AG04450 (cell line): ENCODE measurements around the gene PRPSAP1. TPM values are rescaled to one million over a fixed set of nuclear protein-coding genes. Genes with fewer than 3 reads are reported as not detected.

Experiments
- CTCF ChIA-PET: fragments of 300-600, 350-600 bp; formaldehyde crosslinking; extraction: SDS; loops from one replicate; lab custom pipeline; 2022; ENCODE audit warnings: antibody characterized with exemption, inconsistent platforms; lab: Charles Lee
- POLR2A ChIA-PET: fragments of 350-600 bp; formaldehyde crosslinking; extraction: SDS; loops from one replicate; lab custom pipeline; 2021; ENCODE audit warnings: antibody characterized with exemption, inconsistent platforms; lab: Yijun Ruan, JAX
- DNase-seq: peaks from one replicate; pipeline ENCODE4 v3.0.0-alpha.2; 2011; ENCODE audit warnings: low read depth, low spot score
- H3K27ac ChIP-seq: one replicate; pipeline ENCODE4 v1.5.1; 2012; ENCODE audit warnings: low read depth, low read length, control low read depth
- H3K27me3 ChIP-seq: one replicate; pipeline ENCODE4 v1.6.0; 2012; ENCODE audit warnings: low read length; ENCODE audit not compliant: control insufficient read depth, insufficient read depth
- H3K4me3 ChIP-seq: 2 replicates; pipeline ENCODE4 v1.5.1; 2011; ENCODE audit warnings: mild to moderate bottlenecking, low read depth, low read length, control low read depth
- H3K9me3 ChIP-seq: 2 replicates; pipeline ENCODE4 v1.5.1; 2012; ENCODE audit warnings: low read length; ENCODE audit not compliant: control insufficient read depth, insufficient read depth
- polyA plus RNA-seq: library from polyadenylated mRNA; depleted of rRNA; stranded (reverse); fragments of >200 nt; gene quantifications from 2 replicates; pipeline ENCODE4 v1.2.3, GENCODE V29; 2011
- TF ChIP-seq, protein P1 (sequence below): IDR thresholded peaks from 2 replicates; pipeline ENCODE4 v1.5.1; 2011; ENCODE audit warnings: low read depth, low read length, control low read depth, inconsistent platforms

The PRPSAP1 gene
- polyA plus RNA-seq, 1 experiment = 49.9 TPM

DNA sequence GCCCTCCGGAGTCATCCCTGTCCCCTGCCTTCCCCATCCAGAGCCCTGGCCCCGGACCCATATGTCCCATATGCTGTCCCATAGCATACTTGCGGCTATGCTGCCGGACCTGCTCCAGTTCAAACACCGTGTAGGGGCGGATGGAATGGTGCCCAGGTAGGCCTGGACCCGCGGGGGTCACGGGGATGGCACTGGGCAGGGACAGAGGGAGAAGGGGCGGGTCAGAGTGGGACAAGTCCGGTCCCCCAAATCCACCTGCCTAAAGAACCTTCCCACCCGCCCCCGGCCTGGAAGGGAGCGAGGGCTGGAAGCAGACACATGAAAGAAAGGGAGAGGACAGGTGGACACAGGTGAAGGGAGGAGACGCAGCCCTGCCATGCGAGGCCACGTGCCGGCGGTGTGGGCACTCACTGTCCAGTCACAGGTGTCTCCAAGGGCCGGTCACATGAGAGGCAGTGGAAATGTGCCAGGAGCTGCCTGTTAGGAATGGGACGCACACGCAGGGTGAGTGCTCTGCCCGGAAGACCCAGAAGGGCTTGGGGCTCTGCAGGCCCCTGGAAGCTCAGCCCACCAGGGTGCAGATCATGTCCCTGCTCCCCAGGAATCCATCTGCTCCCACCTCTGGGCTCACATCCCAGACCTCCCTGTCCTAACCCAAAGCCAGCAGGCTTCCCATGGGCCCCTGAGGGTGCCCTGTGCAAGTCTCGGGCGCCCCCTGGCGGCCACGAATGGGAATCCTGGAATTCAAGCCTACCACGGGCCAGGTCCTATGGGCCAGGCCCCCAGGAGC, 74.6 kb downstream of the PRPSAP1 start:
- peak; percentile 50 for DNase-seq
- ChIA-PET CTCF (interaction anchor here (0.5 to 4.3 kb wide), 50 partner anchors 8 to 272 kb away, joined by 3 to 92 read pairs (median 4); partner anchors contain the start of genes EXOC7, FOXJ1 and UBALD2), POLR2A (interaction anchor here (0.6 to 1.7 kb wide), 3 partner anchors 15 to 281 kb away, joined by 3 to 9 read pairs (median 5); no protein-coding TSS in a partner anchor)
- Histone ChIP-seq H3K27ac (no peak overlapping the region), H3K9me3 (no peaks in the 10 kb centered on the region; the same call in 1 of the 2 replicates), H3K27me3 (no peaks in the 10 kb centered on the region), H3K4me3 (no peak overlapping the region)
- TF ChIP-seq, protein P1, sequence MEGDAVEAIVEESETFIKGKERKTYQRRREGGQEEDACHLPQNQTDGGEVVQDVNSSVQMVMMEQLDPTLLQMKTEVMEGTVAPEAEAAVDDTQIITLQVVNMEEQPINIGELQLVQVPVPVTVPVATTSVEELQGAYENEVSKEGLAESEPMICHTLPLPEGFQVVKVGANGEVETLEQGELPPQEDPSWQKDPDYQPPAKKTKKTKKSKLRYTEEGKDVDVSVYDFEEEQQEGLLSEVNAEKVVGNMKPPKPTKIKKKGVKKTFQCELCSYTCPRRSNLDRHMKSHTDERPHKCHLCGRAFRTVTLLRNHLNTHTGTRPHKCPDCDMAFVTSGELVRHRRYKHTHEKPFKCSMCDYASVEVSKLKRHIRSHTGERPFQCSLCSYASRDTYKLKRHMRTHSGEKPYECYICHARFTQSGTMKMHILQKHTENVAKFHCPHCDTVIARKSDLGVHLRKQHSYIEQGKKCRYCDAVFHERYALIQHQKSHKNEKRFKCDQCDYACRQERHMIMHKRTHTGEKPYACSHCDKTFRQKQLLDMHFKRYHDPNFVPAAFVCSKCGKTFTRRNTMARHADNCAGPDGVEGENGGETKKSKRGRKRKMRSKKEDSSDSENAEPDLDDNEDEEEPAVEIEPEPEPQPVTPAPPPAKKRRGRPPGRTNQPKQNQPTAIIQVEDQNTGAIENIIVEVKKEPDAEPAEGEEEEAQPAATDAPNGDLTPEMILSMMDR = peak; percentile 95

DNA sequence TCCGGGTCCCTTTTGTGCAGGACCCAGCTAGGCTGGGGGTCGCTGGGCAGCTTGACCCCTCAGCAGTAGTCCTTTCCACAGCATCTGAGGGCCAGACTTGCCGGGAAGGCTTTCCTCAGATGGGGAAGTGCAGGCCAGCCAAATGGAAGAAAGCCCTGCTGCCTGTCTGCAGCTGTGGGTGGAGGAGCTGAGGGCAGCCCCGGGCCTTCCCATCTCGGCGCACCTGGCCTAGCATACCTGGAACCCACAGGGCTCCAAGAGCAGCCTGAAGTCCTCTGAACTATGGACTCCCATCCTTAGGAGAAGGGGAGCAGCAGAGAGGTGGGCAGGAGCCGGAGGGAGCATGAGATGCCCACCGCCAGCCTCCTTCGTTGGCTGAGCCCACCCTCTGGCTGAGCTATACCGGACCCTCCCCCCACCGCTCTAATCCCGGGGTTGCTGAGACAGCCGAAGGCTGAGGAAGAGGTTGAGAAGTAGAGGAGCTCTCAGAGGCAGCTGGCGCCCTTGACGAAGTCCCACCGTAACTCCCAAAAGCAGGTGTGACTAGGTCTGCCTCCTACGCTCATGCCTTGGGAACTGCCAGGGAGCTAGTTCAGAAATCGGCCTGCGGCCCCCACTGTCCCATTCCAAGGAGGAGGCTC, 75.3 kb downstream of the PRPSAP1 start:
- no peaks in the 10 kb centered on the region for H3K27me3 ChIP-seq
- TF ChIP-seq, protein P1 = no peak
- no peaks in the 10 kb centered on the region; the same call in 1 of the 2 replicates for H3K9me3 ChIP-seq
- DNase-seq = no peak
- H3K27ac ChIP-seq = no peak overlapping the region
- H3K4me3 ChIP-seq = no peak overlapping the region
- CTCF ChIA-PET = interaction anchor here (1.1 to 4.3 kb wide), 7 partner anchors 10 to 264 kb away, joined by 3 to 92 read pairs (median 22); partner anchors contain the start of gene EXOC7
- POLR2A ChIA-PET = interaction anchor here (0.9 kb wide), 1 partner anchor 157 kb away, joined by 3 read pairs; no protein-coding TSS in a partner anchor

DNA sequence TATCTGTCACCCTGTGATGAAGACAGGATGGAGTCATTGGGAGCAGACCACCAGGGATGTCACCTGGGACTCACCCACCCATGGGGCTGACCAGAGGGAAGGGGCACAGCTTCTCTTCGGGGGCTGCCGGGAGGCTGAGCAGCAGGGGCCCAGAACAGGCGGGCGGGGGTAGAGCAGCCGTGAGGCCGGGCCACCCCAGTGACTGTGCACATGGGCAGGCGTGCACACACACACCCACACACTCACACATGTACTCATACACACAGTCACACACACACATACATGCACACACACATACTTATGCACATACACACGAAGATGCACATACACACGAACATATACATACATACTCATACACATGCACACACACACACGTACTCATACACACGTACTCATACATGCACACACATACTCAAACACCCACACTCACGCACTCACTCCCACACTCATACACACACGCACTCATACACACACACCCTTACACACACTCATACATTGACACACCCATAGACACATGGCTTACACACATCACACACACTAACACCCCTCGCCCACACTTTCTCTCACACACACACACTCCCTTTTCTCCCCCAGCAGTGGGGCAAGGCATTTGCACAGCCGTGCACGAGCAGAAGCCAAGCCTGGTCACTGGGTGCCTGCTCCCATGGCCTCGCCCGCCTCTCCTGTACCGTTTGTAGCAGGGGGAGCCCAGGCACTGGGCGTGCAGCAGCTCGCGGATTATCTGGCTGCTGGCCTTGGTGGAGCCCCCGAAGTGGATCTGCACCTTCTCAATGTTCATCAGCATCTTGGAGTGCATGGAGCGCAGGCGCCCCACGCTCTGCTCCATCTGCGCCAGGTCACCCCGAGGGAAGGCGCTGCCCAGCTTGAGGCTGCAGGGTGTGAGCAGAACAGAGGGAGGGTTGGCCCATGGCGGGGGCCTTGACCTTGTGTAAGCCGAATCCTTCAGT, 76.1 kb downstream of the PRPSAP1 start:
- ChIA-PET POLR2A (no interaction called here), CTCF (interaction anchor here (2.9 to 4.3 kb wide), 4 partner anchors 9 to 263 kb away, joined by 20 to 92 read pairs (median 42); no protein-coding TSS in a partner anchor)

DNA sequence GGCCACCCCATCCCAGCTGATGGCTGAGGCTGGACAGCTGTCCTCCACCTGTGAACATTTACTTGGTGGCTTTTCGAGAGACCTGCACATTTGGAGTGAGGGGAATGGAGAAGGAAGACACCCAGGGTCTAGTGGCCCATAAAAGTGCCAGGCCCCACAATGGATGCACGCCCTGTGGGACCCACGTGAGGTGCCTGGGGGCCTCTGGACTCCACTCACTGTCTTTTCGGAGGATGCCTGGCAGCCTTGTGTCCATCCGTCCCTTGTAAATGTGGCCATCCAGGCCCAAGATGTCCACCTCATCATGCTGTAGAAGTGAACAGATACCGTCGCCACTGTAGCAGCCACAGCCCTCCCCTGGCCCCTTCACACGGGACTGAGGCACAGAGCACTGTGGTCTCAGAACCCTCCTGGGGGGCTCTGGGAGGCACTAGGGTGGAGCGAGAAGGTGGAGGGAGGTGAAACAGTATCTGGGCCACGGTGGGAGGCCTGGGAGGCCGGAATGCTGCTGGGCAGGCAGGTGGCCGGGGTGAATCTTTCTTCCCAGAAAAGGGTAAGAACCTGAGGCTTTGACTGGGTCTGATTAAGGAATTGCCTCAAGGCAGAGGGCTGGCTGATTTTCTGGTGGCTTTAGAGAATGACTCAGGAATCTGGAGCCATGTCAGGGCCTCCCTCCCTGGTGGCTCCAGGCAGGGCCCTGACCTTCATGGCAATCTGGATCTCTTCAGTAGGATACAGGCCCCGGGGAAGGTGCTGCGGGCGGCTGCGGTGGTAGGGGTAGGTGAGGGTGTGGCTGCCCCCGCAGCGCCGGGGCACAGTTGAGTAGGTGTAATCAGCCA, 77.0 kb downstream of the PRPSAP1 start:
- ChIA-PET POLR2A (no interaction called here), CTCF (no interaction called here)
- Histone ChIP-seq H3K4me3 (no peak overlapping the region), H3K27ac (no peak overlapping the region), H3K9me3 (no peaks in the 10 kb centered on the region; the same call in 1 of the 2 replicates), H3K27me3 (no peaks in the 10 kb centered on the region)
- TF ChIP-seq, protein P1 = no peak
- DNase-seq = no peak

More for the DNA sequence above, 76.1 kb downstream of the PRPSAP1 start:
- no peaks in the 10 kb centered on the region for H3K27me3 ChIP-seq
- H3K27ac ChIP-seq = no peak overlapping the region
- DNase-seq = no peak
- no peak overlapping the region for H3K4me3 ChIP-seq
- TF ChIP-seq, protein P1 = no peak
- H3K9me3 ChIP-seq = no peaks in the 10 kb centered on the region; the same call in 1 of the 2 replicates
